HG03108 (cell line): ENCODE data around the gene WHRN.

Experiments used
- ATAC-seq: cut with Tn5 transposase; IDR thresholded peaks from one replicate; pipeline ENCODE4 v1.9.1; 2021; ENCODE audit warnings: moderate library complexity; ENCODE audit not compliant: unreplicated experiment

The WHRN gene

DNA sequence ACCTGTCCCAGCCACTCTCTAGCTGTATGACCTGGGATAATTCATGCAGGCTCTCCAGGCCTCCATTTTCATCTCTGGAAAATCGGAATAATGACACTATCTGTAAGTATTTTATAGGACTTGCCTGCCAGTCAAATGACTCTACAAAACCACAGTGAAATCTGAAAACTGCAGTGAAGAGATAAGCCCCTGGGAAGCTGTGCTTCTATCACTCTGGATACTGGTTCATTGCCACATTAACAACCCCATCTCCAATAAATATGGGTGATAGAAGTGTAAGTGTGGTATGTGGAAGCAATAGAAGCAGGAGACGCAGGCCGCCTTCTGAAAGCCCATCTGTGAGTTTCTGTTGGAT is 31.8 kb downstream of the WHRN start:
- no peak for ATAC-seq

DNA sequence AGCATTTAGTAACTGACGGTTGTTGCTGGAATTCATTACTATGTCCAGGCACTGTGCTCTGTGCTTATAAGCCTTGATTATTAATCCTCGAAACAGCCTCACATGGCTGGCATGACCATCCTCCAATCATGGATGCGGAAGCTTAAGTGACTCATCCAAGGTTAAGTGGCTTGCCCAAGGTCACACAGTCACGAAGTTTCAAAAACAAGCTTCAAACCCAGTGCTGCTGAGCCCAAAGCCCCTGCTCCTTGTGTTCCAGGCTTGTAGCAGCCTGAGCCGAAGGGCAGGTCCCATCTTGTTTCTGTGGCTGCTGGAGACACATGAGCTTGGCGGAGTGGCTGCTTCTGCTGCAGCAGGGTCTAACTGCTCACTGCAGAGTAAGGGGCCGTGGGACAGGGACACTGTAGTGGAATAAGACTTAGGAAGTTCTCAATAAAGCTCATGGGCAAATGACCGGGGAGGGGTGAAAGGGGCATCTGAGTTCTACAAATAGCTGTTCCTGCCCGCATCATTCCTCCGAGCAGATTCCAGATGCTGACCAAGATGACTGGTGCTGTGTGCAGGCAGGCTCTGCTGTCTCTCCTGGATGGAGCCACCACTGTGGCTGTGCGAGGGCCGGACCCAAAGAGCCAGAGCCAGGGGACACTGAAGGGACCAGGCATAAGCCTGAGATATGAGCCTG is 32.4 kb downstream of the WHRN start:
- no peak for ATAC-seq

- no peak for ATAC-seq
Observed at GRCh38 chr9:114471157-114471556, 34.1 kb downstream of the WHRN start.

DNA sequence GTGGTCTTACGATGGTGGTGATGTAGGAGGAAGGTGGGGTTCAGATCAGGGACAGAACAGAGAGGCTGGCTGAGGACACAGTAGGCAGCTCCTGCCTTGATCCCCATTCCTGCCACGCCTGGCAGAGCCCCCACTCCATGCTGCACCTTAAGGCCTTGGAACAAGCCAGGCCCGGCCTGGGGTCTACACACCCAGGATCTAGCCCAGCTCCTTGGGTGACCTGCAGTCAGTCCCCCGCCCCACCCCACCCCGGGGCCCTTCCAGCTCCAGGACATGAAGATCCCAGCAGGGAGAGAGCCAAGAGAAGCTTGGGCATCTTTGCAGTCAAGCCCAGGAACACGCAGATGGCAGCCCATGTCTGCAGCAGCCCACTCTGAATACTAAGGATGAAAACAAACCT is 34.7 kb downstream of the WHRN start:
- ATAC-seq = no peak

- no peak for ATAC-seq
Observed at GRCh38 chr9:114470121-114470520, 35.2 kb downstream of the WHRN start.

GRCh38 chr9:114469091-114469853 is 36.0 kb downstream of the WHRN start:
- no peak for ATAC-seq

DNA sequence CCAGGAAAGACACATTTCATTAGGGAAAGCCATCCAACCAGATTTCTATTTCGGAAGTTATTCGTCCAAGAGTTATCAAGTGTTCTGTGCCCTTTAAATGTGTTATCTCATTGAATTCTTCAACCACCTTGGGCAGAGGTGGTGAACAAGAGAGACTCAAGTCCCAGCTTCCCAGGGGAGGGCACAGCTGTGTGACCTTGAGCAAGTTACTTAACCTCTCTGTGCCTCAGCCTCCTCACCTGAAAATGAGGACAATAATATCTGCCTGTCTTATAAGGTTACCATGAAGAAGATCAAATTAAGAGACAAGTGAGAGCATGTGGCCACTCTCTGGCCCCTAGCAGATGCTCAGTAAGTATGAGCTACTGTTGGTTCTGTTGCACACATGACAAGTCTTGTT is 37.4 kb downstream of the WHRN start:
- ATAC-seq = no peak

DNA sequence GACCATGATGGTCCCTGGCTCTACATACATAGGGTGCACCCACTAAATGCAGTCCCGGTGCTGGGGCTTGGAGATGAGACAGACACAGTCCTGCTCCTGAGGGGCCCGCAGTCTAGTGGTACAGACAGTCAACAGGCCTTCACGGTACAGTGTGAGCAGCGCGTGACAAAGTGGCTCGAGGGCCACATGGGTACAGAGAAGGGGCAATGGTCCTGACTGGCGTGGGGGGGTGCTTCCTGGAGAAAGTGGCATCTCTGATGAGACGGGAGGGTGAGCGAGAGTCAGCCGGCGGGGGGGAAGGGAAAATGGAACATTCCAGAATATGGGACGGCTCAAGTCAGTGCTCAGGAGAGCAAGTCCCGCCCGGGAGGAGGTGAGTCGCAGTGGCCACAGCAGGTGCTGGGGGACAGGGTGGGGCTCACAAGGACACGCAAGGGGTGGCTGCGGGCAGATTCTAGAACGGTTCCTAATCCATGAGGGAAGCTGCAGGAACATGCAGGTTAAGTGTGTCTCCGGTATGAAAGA is 38.0 kb downstream of the WHRN start:
- no peak for ATAC-seq

DNA sequence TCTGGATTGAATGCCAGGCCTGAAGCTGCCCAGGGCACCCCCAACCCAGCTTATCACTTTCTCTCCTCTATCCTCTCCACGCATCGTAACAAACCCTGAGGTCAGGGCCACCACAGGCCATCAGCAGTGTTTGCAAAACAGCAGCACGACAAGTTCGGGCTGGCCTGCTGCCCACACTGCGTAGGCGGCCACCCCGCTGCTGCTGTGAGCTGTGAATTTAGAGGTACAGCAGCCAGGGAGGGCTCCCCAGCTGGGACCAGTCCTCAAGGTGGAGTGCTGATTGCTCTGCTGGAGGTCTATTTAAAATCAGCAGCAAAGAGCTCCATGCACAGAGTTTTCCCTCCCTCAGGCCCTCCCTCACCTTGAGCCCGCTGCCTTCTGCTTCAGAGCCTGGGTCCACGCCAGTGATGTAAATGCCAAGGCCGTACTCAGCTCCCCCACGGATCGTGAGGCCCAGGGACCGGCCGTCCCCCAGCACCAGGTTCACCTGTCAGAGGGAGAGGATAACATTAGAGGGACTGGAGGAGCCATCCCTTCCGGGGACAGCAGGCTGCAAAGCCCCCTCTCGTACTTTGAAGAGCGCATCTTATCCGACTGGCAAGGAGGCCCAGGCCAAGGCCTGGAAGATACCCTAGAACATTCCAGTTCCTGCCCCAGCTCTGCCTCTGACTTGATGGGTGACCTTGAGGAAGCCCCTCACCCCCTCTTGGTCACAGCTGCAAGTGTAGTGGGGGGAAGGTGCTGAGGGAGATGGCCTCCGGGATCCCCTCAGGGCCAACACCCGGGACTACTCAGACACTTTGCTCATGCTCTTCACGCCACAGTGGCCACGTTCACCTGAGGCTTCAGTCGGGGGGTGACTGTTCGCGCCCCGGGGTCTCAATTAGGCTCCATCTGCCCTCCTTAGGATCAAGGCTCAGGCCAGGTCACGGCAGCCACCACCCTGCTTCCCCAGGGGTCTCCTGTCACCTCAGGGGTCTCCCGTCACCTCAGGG is 39.1 kb downstream of the WHRN start:
- no peak for ATAC-seq

DNA sequence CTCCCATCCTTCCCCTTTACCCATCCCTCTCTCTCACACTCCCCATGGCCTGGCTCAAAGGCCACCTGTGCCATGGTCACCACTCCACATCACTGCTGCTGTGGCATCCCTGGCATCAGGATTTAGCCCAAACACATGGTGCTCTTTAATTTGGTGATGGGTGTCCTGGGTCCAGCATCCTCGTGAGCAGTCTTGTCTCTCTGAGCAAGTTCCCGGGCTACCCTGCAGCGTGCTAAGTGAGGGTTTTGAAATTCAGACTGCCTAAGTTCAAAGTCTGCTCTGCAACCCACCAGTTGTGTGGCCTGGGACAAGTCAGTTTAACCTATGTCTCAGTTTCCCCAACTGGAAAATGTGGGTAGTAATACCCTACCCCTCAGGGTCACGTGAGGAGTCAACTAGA is 39.9 kb downstream of the WHRN start:
- no peak for ATAC-seq

DNA sequence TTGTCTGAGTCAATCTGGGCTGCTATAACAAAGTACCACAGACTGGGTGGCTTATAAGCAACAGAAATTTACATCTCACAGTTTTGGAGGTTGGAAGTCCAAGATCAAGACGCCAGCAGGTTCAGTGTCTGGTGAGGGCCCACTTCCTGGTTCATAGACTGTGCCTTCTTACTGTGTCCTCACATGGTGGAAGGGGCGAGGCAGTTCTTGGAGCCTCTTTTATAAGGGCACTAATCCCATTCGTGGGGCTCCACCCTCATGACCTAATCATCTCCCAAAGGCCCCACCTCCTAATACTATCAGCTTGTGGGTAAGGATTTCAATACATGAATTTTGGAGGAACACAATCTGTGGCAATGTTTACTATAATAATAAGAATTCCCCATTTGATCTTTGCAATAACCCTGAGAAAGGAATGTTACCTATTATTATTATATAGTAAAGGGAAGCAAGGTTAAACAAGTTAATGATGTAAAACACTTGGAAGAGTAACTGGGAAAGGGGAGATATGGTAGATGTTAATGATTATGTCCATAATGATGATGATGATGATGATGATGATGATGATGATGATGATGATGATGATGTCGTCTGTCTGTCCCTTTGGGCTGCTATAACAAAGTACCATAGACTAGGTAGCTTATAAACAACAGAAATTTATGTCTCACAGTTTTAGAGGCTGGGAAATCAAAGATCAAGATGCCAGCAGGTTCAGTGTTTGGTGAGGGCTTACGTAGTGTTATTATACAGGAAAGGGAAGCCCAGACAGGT is 40.8 kb downstream of the WHRN start:
- no peak for ATAC-seq

DNA sequence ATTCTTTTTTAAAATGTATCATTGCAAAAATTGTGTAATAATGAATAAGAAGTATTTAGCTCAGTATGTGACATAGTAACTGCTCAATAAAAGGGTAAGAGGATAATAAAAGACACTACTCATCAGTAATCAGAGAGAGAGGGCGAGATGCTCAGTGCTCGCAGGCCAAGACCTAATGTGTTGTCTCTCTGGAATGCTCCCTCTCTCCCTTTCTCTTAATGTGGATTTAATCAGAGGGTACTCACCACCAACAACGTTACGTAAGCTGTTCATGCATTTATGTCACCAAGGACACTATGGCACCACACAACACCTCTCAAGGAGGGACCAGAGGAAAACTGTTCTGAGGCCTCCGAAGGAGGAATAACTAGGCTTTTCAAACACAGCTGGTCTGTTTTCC is 42.5 kb downstream of the WHRN start:
- no peak for ATAC-seq

DNA sequence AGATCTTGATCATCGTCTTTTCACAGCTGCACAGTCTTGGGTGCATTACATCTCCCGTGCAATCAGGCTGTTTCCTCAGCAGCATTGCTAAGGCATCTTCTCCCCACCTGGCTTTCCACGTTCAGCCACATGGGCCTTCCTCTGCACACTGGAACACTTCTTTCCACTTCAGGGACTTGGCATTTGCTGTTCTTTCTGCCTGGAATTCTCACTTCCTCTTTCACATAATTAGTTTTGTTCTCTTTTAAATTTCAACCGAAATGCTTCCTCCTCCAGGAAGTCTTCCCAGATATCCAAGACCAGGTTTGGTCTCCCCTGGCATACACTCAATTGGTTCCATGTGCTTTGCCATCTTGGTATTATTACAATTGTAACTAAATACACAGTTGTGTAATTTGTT is 43.8 kb downstream of the WHRN start:
- ATAC-seq = no peak

DNA sequence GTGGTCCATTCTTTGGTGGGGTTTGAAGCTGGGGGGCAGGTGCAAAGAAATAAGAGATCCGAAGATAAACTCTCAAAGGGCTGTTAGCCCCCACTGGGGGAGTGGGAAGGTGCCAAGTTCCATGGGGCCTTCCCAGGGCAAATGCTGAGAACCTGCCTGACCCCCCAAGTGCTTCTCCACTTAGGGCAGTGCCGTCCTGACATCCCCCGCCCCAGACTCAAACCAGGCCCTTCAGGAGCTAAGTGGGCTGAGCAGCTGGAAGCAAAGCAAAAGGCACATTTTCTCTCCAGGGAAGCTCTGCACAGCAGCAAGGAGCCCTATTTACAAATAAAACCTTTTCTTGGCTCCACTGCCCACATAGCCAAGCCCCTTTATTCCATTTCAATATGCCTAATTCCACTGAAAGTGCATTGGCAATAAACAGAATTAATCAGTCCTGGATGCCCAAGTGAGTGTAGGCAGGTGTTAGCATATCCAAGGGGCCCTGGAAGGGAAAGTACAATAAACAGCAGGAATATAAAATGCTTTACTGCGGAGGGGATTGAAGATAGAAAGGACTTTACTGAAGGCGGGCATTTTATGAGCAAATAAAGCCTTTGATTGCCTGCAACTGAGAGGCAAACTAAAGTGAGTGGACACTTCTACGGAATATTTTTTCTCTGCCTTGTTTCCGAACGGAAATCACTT is 44.6 kb downstream of the WHRN start:
- ATAC-seq = no peak

DNA sequence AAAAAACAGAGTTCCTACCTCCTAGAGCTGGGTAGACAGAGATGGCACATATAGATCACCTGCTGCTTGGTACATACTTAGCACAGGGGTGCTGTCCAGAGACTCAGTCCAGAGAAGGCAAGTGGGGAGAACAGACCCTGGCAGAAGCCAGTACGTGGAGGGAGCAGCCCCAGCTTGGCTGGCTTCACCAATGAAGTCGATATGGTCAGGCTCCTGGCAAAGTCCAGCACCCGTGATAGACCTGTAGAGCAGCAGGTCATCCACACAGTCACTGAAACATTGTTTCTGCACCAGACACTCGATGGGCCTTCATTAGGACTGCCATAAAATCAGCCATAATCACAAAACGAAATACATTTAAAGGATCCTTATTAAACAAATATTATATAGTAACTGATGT is 45.8 kb downstream of the WHRN start:
- no peak for ATAC-seq

GRCh38 chr9:114456929-114457328 is 48.3 kb downstream of the WHRN start:
- no peak for ATAC-seq

DNA sequence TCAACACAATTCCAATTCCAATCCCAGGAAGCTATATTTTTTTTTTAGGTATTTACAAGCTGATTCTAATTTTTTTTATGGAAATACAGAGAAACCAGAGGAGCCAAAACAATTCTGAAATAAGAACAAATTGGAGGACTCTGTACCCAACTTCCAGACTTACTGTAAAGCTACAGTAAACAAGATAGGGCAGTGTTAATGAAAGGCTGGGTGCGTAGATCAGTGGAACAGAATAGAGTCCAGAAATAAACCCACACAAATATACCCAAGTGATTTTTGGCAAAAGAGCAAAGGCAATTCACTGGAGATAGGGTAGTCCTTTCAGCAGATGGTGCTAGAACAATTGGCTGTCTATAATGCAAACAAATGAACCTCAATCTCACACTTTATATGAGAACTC is 50.6 kb downstream of the WHRN start:
- ATAC-seq = no peak

- no peak for ATAC-seq
Observed at GRCh38 chr9:114452219-114453165, 52.8 kb downstream of the WHRN start.

DNA sequence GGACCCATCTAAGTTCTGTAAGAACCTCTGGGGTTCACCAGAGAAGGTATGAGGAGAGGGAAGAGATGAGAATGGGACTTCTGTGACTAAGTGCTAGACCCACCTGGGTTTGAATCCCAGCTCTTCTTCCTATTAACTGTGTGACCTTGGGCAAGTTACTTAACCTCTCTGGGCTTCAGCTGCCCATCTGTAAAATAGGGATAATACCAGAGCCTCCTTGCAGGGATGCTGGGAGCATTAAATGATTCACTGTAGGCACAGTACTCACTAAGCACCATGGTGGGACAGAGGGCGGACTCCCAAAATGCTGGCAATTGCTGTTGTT is 53.6 kb downstream of the WHRN start:
- no peak for ATAC-seq
